Inflammatory macrophage (primary cell): ENCODE data around the gene COPE.

Experiments
- DNase-seq, 2 donors: peaks; one replicate each; pipeline ENCODE4 v3.0.0-alpha.2; 2020 to 2022

COPE gene

DNA sequence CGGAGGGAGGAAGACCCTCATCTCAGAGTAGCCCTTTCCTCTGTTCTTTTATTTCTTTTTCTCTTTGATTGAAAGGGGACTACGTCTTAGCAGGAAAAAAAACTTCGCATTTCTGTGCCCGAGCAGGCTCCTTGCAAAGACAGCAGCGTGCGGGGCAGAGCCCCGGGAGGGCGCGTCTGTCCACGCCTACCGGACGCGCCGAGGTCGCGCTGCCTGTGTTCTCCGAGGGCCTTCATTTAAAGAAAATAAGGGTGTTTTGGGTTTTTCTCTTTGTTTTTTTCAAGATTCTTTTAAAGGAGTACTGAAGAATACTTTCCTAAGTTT, 52.4 kb downstream of the COPE start:
- no peak for DNase-seq

- DNase-seq = peak; percentile 61 to 63
Measured at GRCh38 chr19:18865973-18866799, 53.0 kb downstream of the COPE start.

- no peak for DNase-seq
Measured at GRCh38 chr19:18865106-18865972, 53.8 kb downstream of the COPE start.

DNA sequence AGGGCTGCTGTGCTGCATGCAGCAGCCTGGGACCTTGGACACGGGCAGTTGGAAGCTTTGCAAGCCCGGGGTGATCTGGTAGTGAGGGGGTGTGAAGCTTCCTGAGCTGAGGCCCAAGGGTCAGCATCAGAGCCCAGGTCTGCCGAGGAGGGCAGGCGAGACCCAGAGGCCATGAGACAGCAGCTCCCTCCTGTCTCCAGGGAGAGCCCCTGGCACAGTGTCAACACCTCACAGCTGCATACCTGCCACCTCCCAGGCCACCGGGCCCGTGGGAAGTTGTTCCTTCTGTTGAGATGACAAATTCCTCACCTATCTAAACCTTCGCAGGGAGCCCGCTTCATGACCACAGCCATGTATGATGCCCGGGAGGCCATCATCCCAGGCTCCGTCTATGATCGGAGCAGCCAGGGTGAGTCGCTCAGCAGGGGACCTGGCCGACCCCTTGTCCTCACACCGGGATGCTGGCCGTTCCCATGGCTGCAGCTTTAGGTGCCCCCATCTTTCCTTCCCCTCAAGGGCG, 55.3 kb downstream of the COPE start:
- DNase-seq = no peak

DNA sequence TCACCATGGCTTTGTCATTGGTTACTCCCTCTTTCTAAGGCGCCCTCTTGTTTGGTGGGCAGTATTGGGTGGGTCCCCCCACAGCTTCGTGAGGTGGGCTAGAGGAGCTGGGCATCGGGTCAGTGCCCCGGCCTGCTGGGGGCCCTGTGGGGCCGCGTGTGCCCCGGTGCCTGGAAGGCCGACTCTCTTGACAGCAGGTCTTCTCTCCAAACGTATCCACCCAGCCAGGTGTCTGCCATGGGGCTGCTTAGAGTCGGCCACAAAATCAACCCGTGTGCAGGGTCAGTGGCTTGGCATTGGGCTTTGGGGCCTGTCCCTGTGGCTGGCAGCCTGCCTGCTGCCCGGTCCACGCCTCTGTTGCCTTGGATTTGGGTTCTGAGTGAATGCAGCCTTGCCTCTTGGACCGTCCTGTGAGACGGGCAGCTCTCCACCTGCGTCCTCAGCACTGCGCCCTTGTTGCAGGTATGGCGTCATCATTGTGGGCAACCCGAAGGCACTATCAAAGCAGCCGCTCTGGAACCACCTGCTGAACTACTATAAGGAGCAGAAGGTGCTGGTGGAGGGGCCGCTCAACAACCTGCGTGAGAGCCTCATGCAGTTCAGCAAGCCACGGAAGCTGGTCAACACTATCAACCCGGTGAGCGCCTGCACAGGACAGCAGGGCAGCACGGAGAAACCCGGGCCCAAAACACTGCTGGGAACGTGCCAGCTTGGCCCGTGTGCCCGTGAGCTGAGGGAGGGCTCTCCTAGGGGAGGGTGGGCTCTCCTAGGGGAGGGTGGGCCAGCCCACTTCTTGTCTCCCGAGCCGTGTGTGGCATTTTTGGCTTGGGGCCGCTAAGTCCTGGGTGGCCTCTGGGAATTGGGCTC, 56.0 kb downstream of the COPE start:
- no peak for DNase-seq

DNA sequence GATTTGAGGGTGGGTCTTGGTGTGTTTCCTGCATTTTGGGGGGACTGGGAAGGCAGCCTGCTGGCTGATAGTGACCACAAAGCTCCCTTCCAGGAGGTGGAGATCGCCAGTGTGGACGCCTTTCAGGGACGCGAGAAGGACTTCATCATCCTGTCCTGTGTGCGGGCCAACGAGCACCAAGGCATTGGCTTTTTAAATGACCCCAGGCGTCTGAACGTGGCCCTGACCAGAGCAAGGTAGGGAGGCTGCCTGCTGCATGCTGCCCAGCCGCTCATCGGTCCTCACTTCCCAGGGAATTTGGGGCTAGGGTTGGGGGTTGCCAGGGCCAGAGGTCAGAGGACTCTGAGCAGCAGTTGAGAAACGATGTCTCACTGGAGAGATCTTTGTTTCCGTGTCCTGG, 57.3 kb downstream of the COPE start:
- no peak for DNase-seq

GRCh38 chr19:18861235-18861634, 58.0 kb downstream of the COPE start:
- peak; percentile 16 to 50 for DNase-seq

- no peak for DNase-seq
Measured at GRCh38 chr19:18860725-18861124, 58.5 kb downstream of the COPE start.

DNA sequence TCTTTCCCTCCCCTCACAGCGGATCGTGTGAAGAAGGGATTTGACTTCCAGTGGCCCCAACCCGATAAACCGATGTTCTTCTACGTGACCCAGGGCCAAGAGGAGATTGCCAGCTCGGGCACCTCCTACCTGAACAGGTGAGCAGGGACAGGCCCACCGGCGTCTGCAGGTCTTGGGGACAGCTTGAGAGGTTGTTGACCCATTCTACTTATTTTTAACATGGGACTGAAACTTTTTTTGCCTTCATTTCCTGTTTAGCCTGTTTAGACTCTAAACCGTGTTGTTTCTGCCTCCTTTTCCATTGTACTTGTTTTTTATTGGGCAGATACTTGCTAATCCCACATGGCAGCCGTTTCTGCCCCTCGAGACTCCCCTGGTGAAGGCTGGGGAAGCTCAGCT, 58.9 kb downstream of the COPE start:
- no peak for DNase-seq

DNA sequence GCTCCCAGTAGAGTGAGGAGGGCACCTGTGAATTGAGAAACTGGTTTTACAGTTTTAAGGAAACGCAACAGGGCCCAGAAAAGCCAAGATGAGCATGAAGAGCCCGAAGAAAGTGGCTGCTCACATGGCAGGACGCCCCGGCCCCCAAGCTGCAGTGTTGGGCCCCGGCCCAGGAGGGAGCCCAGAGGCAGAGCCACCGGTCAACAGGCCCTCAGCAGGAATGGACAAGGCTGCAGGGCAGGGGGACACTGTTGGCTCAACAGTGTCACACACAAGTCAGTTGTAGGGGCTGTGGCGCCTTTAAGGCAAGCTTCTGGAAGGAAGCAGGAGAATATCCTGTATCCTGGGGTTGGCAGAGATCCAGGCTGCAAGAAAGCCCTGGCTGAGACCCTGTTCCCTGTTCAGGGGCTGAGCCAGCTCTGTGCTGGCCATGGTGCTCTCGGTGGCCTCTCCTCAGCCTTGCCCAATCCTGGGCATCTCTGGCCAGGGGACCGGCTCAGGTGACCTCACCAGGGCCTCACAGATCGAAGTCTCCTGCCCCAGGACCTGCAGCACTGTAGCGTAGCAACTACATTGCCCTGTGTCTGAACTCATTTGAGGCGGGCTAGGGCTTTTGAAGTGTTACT, 59.4 kb downstream of the COPE start:
- no peak for DNase-seq

GRCh38 chr19:18858906-18859646, 60.1 kb downstream of the COPE start:
- DNase-seq = no peak

GRCh38 chr19:18857223-18857622, 62.0 kb downstream of the COPE start:
- no peak for DNase-seq

GRCh38 chr19:18856385-18857126, 62.6 kb downstream of the COPE start:
- no peak for DNase-seq

GRCh38 chr19:18855647-18856384, 63.4 kb downstream of the COPE start:
- DNase-seq = no peak

- no peak for DNase-seq
Measured at GRCh38 chr19:18854982-18855381, 64.2 kb downstream of the COPE start.

GRCh38 chr19:18853755-18854427, 65.3 kb downstream of the COPE start:
- DNase-seq = no peak

DNA sequence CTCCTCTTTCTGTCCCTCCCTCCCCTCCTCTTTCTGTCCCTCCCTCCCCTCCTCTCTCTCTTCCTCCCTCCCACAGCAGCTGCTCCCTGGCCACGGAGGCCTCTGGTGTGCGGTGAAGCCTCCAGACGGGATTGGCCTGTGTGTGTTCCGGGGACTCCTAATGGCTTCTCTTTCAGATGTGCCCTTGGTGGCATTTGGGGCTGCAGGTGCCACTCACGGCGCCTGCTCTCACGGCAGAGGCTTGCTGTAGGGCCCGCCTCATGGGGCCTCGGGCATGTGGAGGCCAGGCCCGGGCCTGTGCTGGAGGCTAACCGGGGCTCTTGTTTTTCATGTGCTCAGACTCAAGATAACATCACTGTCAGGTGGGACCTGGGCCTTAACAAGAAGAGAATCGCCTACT, 66.5 kb downstream of the COPE start:
- no peak for DNase-seq

- no peak for DNase-seq
Measured at GRCh38 chr19:18851673-18852325, 67.4 kb downstream of the COPE start.
